Adrenal gland (tissue), 5 donors: Measurements from ENCODE around the gene SWAP70.

Experiments
- POLR2A ChIP-seq, 2 donors: fragments of 450-650 bp; IDR thresholded peaks; one replicate each; pipeline ENCODE4 v1.6.1; 2017; ENCODE audit warnings: antibody characterized with exemption in 2 of 2, mild to moderate bottlenecking in 2 of 2, moderate library complexity in 1 of 2
- TF ChIP-seq, protein P1 (sequence below), 6 experiments: fragments of 450-650 bp in 4 of 6; fragments of 200-600 bp in 2 of 6; sonication (generic) in 1 of 6; IDR thresholded peaks; 1 replicate in 5 of 6; 2 replicates in 1 of 6; pipeline versions ENCODE4 v1.5.1 to v1.8.0; 2016 to 2021; ENCODE audit warnings: antibody characterized with exemption in 6 of 6, mild to moderate bottlenecking in 2 of 6, moderate library complexity in 1 of 6
- donor health status: DM: no; HTN: no; CAD: no.

DNA sequence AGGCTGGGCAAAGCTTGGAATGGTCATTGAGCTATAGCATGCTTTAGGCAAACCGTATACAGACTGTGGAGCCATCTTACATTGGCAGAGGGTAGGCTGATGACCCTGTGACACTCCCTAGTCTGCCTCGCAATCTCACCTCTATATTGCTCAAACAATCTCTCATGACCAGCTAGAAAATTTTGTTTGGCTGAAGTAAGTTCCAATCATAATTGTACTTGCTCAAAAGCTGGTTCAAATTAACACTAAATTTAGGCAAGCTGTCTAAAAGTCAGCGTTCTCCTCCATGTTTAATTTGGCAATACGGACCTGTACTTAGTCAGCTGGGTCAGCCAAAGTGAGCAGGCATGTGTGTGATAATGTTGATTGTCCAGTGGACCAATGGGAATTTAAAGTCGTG, 133.0 kb downstream of the SWAP70 start:
- TF ChIP-seq, protein P1, sequence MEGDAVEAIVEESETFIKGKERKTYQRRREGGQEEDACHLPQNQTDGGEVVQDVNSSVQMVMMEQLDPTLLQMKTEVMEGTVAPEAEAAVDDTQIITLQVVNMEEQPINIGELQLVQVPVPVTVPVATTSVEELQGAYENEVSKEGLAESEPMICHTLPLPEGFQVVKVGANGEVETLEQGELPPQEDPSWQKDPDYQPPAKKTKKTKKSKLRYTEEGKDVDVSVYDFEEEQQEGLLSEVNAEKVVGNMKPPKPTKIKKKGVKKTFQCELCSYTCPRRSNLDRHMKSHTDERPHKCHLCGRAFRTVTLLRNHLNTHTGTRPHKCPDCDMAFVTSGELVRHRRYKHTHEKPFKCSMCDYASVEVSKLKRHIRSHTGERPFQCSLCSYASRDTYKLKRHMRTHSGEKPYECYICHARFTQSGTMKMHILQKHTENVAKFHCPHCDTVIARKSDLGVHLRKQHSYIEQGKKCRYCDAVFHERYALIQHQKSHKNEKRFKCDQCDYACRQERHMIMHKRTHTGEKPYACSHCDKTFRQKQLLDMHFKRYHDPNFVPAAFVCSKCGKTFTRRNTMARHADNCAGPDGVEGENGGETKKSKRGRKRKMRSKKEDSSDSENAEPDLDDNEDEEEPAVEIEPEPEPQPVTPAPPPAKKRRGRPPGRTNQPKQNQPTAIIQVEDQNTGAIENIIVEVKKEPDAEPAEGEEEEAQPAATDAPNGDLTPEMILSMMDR (IDR thresholded peaks at IDR 0.05): no peak
- TF ChIP-seq POLR2A (IDR thresholded peaks at IDR 0.05): no peak
